Esophagus muscularis mucosa (tissue), 4 donors: ENCODE results near the gene TXLNB.

Source experiments
- CTCF ChIP-seq, 3 experiments: fragments of 200-600 bp in 2 of 3; fragments of 450-650 bp in 1 of 3; sonication (generic) in 2 of 3; IDR thresholded peaks; one replicate each; pipeline ENCODE4 v1.5.1; 2017 to 2019; ENCODE audit warnings: antibody characterized with exemption in 3 of 3, mild to moderate bottlenecking in 2 of 3, moderate library complexity in 1 of 3
- EP300 ChIP-seq: sonication (generic); formaldehyde crosslinking; IDR thresholded peaks from one replicate; pipeline ENCODE4 v1.6.1; 2017; ENCODE audit warnings: antibody characterized with exemption
- POLR2AphosphoS5 ChIP-seq, 2 donors: sonication (generic); formaldehyde crosslinking; IDR thresholded peaks; one replicate each; pipeline ENCODE4 v1.6.1; 2017; ENCODE audit warnings: antibody characterized with exemption in 2 of 2

GRCh38 chr6:139327038-139327437, 35.2 kb upstream of the TXLNB start:
- TF ChIP-seq EP300, result no peak
- TF ChIP-seq CTCF (IDR thresholded peaks at IDR 0.05), result no peak
- TF ChIP-seq POLR2AphosphoS5 (IDR thresholded peaks at IDR 0.05), result no peak
